IPS DF 4.7 (cell line): ENCODE measurements around the gene FBXL5.

ENCODE experiments used
- DNase-seq: peaks from one replicate; pipeline ENCODE4 v3.0.0-alpha.2; 2013; ENCODE audit warnings: low spot score; ENCODE audit errors: extremely low read depth

The FBXL5 gene

DNA sequence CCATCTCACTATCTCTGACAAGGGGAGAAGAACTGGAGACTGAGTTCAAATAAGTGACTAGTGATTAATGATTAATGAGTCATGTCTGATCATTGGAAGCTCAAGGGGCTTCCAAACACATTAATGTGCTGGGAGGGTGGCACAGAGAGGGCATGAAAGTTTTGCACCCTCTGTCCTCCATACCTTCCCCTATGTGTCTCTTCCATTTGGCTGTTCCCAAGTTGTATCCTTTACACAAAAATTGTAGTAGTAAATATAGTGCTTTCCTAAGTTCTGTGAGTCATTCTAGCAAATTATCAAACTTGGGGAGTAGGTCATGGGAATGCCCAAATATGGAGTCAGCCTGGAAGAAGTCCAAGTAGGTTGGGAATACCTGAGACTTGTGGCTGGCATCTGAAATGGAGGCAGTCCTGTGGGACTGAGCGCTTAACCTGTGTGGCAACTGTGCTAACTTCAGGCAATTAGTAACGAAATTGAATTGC, 22.4 kb upstream of the FBXL5 start:
- no peak for DNase-seq

DNA sequence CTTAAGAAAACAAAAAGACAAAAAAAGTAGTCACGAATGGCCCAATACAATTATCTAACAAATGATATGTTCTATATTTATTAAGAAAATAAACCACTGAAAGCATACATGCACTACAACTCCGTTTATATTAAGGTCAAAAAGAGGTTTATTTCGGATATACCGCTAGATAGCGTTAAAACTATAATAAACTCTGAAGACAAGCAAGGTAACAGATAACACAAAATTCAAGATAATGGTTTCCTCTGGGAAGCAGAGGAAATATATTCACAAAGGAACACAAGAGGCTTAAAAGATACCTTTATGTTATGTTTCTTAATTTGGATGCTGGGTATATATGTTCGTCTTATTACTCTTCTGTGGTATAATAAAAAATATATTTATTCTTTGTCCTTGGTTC, 21.7 kb upstream of the FBXL5 start:
- no peak for DNase-seq

DNA sequence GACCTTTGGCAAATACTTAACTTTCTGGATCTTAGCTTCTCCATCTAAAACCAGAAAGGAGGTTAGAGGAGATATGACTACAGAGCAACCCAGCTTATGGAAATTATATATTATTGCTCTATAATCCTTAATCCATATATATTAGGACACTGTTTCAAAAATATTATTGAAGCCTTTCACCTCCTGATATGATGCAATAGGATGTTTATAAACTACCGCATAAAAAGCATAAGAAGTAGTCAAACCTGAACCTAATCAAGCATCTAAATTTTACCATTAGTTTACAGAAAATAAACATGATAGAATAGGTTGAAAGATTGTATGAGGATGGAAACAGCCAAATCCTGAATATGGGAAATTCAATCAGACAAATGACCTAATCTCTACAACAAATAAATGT, 20.9 kb upstream of the FBXL5 start:
- no peak for DNase-seq

- DNase-seq, result no peak
These were observed 20.2 kb upstream of the FBXL5 start for GRCh38 chr4:15675356-15675755.

- DNase-seq, result no peak
These were observed 19.8 kb upstream of the FBXL5 start for GRCh38 chr4:15674926-15675325.

GRCh38 chr4:15674046-15674445, 18.9 kb upstream of the FBXL5 start:
- no peak for DNase-seq

- DNase-seq, result no peak
These were observed 18.2 kb upstream of the FBXL5 start for GRCh38 chr4:15673337-15673736.

DNA sequence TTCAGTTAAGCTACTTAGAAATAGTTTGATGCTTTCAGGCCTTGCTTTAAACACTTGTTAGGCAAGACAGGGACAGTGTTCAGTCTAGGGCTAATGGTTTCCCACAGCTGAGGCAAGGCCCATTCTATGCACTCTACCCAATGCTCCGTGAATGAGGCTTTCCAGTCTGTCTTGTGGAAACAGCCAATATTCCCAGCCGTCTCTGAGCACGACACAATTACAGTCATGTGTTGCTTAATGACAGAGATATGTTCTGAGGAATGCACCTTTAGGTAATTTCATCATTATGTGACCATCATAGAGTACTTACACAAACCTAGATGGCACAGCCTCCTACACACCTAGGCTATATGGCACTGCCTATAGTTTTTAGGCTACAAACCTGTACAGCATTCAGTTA, 16.9 kb upstream of the FBXL5 start:
- DNase-seq, result no peak

GRCh38 chr4:15670576-15670975, 15.4 kb upstream of the FBXL5 start:
- no peak for DNase-seq

GRCh38 chr4:15668566-15669435, 13.6 kb upstream of the FBXL5 start:
- no peak for DNase-seq

DNA sequence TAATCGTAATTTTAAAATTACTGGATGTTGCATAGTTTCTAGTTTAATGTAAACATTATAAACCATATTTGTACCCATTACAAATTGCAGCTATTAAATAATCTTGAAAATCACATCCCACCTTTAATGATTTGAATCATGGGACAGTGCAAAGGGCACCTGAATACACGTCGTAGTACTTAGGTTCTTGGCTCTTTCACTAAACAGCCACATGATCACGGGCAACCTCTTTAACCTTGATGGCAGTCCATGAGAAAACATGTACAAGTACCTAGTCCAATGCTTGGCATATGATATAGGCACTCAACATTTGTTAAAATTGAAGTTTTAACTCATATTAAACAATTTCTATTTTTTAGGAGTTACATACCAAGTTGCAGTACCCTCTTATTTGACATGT, 11.8 kb upstream of the FBXL5 start:
- DNase-seq, result no peak

DNA sequence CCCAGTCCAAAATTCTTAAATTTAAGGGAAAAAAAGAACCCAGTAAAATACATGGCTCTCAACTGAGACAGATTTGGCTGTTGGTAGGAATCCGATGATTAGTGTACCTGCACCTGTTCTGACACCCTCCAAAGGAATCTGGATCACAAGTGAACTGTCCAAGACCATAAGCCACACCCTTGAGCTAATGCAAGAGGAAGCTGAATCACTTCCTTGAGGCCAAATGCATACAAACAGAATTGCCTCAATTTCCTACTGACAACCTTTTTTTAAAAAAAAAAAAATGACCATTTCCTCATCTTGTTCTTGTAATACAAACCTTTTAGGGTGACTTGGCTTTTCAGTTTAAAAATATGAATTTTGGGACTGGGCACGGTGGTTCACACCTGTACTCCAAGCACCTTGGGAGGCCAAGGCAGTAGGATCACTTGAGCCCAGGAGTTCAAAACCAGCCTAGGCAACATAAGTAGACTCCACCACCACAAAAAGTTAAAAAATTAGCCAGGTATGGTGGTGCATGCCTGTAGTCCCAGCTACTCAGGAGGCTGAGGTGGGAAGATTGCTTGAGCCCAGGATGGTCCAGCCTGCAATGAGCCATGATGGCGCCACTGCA, 10.7 kb upstream of the FBXL5 start:
- no peak for DNase-seq

GRCh38 chr4:15659768-15660570, 4.8 kb upstream of the FBXL5 start:
- no peak for DNase-seq

DNA sequence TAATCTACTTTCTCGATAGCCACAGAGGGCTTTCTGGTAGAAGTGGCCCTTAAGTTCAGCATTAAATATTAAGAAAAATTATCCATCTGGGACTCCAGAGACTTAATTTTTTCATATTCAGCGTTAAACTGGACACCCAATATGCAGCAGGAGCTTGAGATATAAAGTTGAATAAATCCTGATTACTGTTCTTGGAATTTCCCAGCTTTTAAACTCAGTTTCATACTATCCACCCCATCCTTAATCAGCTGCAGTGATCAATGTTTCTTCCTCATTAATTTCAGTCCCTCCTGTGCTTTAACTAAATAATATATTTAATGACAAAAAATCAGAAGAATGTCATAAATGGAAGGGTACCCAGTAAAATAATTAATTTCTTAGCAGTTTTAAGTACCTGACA, 3.6 kb upstream of the FBXL5 start:
- no peak for DNase-seq

- no peak for DNase-seq
These were observed 3.1 kb upstream of the FBXL5 start for GRCh38 chr4:15658136-15658770.

- DNase-seq, result no peak
These were observed 2.2 kb upstream of the FBXL5 start for GRCh38 chr4:15657366-15657765.

DNA sequence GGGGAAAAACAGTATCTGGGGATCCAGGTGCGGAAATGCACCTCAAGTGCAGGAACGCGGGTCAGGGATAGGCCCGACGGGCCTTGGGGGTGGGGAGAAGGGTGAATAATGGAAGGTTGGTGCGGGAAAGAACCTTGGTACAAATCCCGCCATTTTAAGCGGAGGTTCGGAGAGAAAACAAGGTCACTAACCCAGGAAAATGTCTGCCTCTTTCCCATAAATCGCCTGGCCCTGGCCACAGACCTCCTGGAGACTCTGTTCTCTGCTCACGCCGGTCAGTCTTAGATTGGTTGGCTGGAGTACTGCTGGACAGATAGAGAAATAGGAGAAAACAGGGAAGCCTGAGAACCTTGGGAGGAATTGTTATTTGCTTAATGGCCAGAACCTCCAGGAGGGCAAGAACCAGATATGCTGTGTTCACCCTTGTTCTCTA, 897 bp upstream of the FBXL5 start:
- DNase-seq, result no peak

GRCh38 chr4:15654593-15655222, 449 bp downstream of the FBXL5 start:
- DNase-seq, result no peak

DNA sequence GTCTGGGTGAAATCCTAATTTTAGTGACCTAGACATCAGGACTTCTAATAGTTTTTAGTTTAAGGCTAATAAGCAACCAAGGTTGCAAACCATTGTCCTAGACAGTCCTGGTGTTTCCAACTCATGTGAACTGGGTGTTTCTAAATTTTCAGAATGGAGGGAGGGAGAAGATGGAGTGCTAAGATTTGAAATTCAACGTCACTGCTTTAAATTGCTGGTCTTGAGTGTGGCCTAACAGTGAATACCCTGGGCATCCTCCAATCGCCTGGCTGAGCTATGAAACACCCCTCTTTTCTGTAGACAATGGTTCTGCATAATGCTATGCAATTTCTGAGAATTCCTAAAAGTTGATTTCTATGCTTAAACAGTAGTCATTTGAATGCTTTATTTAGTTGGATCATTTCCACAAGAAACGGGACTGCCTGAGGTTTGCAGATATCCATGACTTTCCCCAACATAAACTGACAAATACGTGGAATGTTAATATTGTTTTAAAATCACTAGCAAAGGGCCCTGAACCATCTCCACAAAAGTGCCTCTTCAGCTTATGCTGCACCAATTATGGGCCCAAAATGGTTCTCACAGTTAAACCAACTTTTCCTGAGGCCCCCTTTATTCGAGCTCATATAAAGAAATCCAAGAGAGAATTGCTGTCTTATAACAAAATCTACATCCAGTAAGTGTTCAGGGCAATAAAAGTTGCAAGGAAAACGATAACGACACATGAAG, 1.1 kb downstream of the FBXL5 start:
- no peak for DNase-seq

DNA sequence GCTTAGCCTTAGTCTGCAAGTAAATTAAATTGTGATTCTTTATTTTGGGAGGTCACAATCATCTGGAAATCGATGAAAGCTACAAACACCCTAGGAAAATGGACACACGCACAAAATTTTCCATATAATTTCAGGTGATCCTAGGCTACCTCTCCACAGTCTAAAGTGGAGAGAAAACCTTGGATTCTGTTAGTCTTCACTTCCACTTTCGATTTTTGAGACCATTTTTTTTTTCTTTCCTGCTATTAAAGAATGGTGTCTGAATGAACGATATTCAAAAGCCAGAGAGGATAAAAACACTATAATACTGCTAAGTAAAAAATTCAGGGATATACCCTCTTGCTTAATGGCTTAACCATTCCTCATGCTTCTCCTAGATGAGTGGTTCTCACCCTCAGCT, 1.7 kb downstream of the FBXL5 start:
- DNase-seq, result no peak
